ENCODE measurements around the gene TIAM1. TPM values are rescaled to one million over a fixed set of nuclear protein-coding genes. Genes with fewer than 3 reads are reported as not detected.

The TIAM1 gene
- total RNA-seq, 2 experiments from 2014 or later: 15.0 to 25.1 TPM

- Histone ChIP-seq H3K4me1 (ENCODE audit: insufficient read depth, low read length, poor library complexity, severe bottlenecking) (peaks cover 25% of the 10 kb centered on the region), H3K9me2 (ENCODE audit: insufficient read depth, low read length) (no peaks in the 10 kb centered on the region), H3K27ac (ENCODE audit: low read depth, low read length, poor library complexity, severe bottlenecking) (peak overlapping the region; percentile 29), H4K20me1 (ENCODE audit: insufficient read depth, low read length) (no peaks in the 10 kb centered on the region), H3K9me3 (ENCODE audit: low read length) (0 out of 2 replicates have a peak, but pooled peaks cover 5% of the 10 kb centered on the region), H3K4me2 (ENCODE audit: low read length) (peak overlapping the region; percentile 6; the same call in 1 of the 2 replicates), H3K36me3 (ENCODE audit: insufficient read depth, low read length) (no peaks in the 10 kb centered on the region), H2AFZ (ENCODE audit: low read length) (no peak overlapping the region), H3K79me2 (ENCODE audit: insufficient read depth, low read depth, low read length) (no peaks in the 10 kb centered on the region), H3K4me3 (ENCODE audit: low read depth, low read length, poor library complexity, severe bottlenecking) (no peak overlapping the region)
- POLR2A ChIA-PET: interaction anchor here (0.6 kb wide), 1 partner anchor 11 kb away, joined by 3 read pairs; no protein-coding TSS in a partner anchor
- no TSS peak for BruUV-seq (replicated peaks)
- TF ChIP-seq EZH2phosphoT487 (IDR thresholded peaks at IDR 0.05; ENCODE audit: borderline replicate concordance, low read depth, low read length) (no peak), CTCF (conservative IDR thresholded peaks at IDR 0.05; ENCODE audit: low read length) (no peak)
- CTCF ChIA-PET (ENCODE audit: unreplicated experiment): no interaction called here
- intact Hi-C loops (cut with micrococcal nuclease; ENCODE audit: unreplicated experiment): no loop called here
- peak; percentile 36 for DNase-seq (ENCODE audit: low spot score)
These were observed 236.2 kb downstream of the TIAM1 start for GRCh38 chr21:31107871-31108270.

- intact Hi-C loops (cut with micrococcal nuclease; ENCODE audit: unreplicated experiment): no loop called here
- H3K9me3 ChIP-seq (ENCODE audit: low read length): 0 out of 2 replicates have a peak, but pooled peaks cover 5% of the 10 kb centered on the region
- peak overlapping the region; percentile 29 for H3K27ac ChIP-seq (ENCODE audit: low read depth, low read length, poor library complexity, severe bottlenecking)
- CTCF ChIA-PET (ENCODE audit: unreplicated experiment): no interaction called here
- peaks cover 28% of the 10 kb centered on the region for H3K4me1 ChIP-seq (ENCODE audit: insufficient read depth, low read length, poor library complexity, severe bottlenecking)
- no peaks in the 10 kb centered on the region for H3K9me2 ChIP-seq (ENCODE audit: insufficient read depth, low read length)
- H3K4me2 ChIP-seq (ENCODE audit: low read length): peak overlapping the region; percentile 6; the same call in 1 of the 2 replicates
- no peak overlapping the region for H2AFZ ChIP-seq (ENCODE audit: low read length)
- no peak overlapping the region for H3K4me3 ChIP-seq (ENCODE audit: low read depth, low read length, poor library complexity, severe bottlenecking)
- BruUV-seq (replicated peaks): no TSS peak
- H3K79me2 ChIP-seq (ENCODE audit: insufficient read depth, low read depth, low read length): no peaks in the 10 kb centered on the region
- no peak for TF ChIP-seq CTCF (conservative IDR thresholded peaks at IDR 0.05; ENCODE audit: low read length)
- no peak for TF ChIP-seq EZH2phosphoT487 (IDR thresholded peaks at IDR 0.05; ENCODE audit: borderline replicate concordance, low read depth, low read length)
- H4K20me1 ChIP-seq (ENCODE audit: insufficient read depth, low read length): no peaks in the 10 kb centered on the region
- no peaks in the 10 kb centered on the region for H3K36me3 ChIP-seq (ENCODE audit: insufficient read depth, low read length)
- DNase-seq (ENCODE audit: low spot score): no peak
- POLR2A ChIA-PET: no interaction called here
These were observed 236.8 kb downstream of the TIAM1 start for GRCh38 chr21:31107176-31107785.

GRCh38 chr21:31103571-31104265 is 240.3 kb downstream of the TIAM1 start:
- H3K79me2 ChIP-seq (ENCODE audit: insufficient read depth, low read depth, low read length): no peaks in the 10 kb centered on the region
- no peaks in the 10 kb centered on the region for H3K36me3 ChIP-seq (ENCODE audit: insufficient read depth, low read length)
- H3K4me2 ChIP-seq (ENCODE audit: low read length): peak overlapping the region; percentile 46
- ChIA-PET CTCF (ENCODE audit: unreplicated experiment) (no interaction called here), POLR2A (interaction anchor here (1.1 to 1.5 kb wide), 2 partner anchors 26 to 480 kb away, joined by 3 read pairs; no protein-coding TSS in a partner anchor)
- intact Hi-C loops (cut with micrococcal nuclease; ENCODE audit: unreplicated experiment): no loop called here
- no peaks in the 10 kb centered on the region for H3K9me2 ChIP-seq (ENCODE audit: insufficient read depth, low read length)
- no peak for TF ChIP-seq EZH2phosphoT487 (IDR thresholded peaks at IDR 0.05; ENCODE audit: borderline replicate concordance, low read depth, low read length)
- no peak for TF ChIP-seq CTCF (conservative IDR thresholded peaks at IDR 0.05; ENCODE audit: low read length)
- H4K20me1 ChIP-seq (ENCODE audit: insufficient read depth, low read length): no peaks in the 10 kb centered on the region
- H3K9me3 ChIP-seq (ENCODE audit: low read length): 0 out of 2 replicates have a peak, but pooled peaks cover 5% of the 10 kb centered on the region
- H3K4me3 ChIP-seq (ENCODE audit: low read depth, low read length, poor library complexity, severe bottlenecking): no peak overlapping the region
- H3K4me1 ChIP-seq (ENCODE audit: insufficient read depth, low read length, poor library complexity, severe bottlenecking): peaks cover 26% of the 10 kb centered on the region
- H3K27ac ChIP-seq (ENCODE audit: low read depth, low read length, poor library complexity, severe bottlenecking): peak overlapping the region; percentile 18
- H2AFZ ChIP-seq (ENCODE audit: low read length): peak overlapping the region; percentile 70
- no peak for DNase-seq (ENCODE audit: low spot score)
- no TSS peak for BruUV-seq (replicated peaks)
